Pancreas (tissue), 10 donors: ENCODE measurements around the gene TMEM240. TPM values are rescaled to one million over a fixed set of nuclear protein-coding genes. Genes with fewer than 3 reads are reported as not detected.

Source experiments
- ATAC-seq, 4 donors: fragments of 200-7000 bp; cut with Tn5 transposase; one replicate each; pipeline versions ENCODE4 v1.8.0 to v1.9.1; 2020; ENCODE audit warnings: mild to moderate bottlenecking in 4 of 4, moderate library complexity in 4 of 4
- DNase-seq, 6 donors: peaks; one replicate each; pipeline ENCODE4 v3.0.0-alpha.2; 2020
- FAIRE-seq: peaks from 2 replicates; lab custom pipeline; 2012; peaks lifted over from hg19 to GRCh38; lab: Jason Lieb, UNC
- H3K27ac ChIP-seq, 4 donors: fragments of 200-600 bp; sonication (generic); 1 replicate in 3 of 4; 2 replicates in 1 of 4; pipeline versions ENCODE4 v1.5.0 to v1.8.0; 2020
- H3K27me3 ChIP-seq, 4 donors: fragments of 200-600 bp; one replicate each; pipeline ENCODE4 v1.8.0; 2021
- H3K36me3 ChIP-seq, 3 donors: fragments of 200-600 bp; sonication (generic) in 1 of 3; one replicate each; pipeline versions ENCODE4 v1.5.0 to v1.8.0; 2020 to 2021
- H3K4me1 ChIP-seq, 3 donors: fragments of 200-600 bp; one replicate each; pipeline ENCODE4 v1.8.0; 2021
- H3K4me3 ChIP-seq, 4 donors: fragments of 200-600 bp; sonication (generic) in 2 of 4; one replicate each; pipeline versions ENCODE4 v1.5.0 to v1.8.0; 2020 to 2021
- H3K9me3 ChIP-seq, 4 donors: fragments of 200-600 bp; one replicate each; pipeline ENCODE4 v1.8.0; 2021
- WGBS, 2 donors: extraction: QIAGEN DNeasy Blood & Tissue Kit; methylation state at CpG; one replicate each; pipeline ENCODE4 v1.1.7; 2013; 5-methylcytosine and 5-hydroxymethylcytosine counted together
- intact Hi-C, 3 donors: fragments of 100-400 bp; cut with DNase I; formaldehyde crosslinking; loops; one replicate each; pipeline versions ENCODE4 v1.11.1 to v1.14.2; 2022
- polyA plus RNA-seq, 2 donors: library from polyadenylated mRNA; stranded (reverse); fragments of 200-250 nt; gene quantifications; one replicate each; pipeline ENCODE4 v1.2.3, GENCODE V29; 2013
- total RNA-seq, 6 donors: library from RNA; stranded (reverse); fragmentation: NEBNext Ultra II Directional in 4 of 6; extraction: Animal tissue kit (Norgen Biotek cat#: 25700) in 4 of 6; gene quantifications; one replicate each; pipeline versions ENCODE4 v1.2.1 to v1.2.4, GENCODE V29; 2021 to 2023
- TF ChIP-seq, protein P1 (sequence below), 4 donors: fragments of 200-600 bp; sonication (generic) in 3 of 4; IDR thresholded peaks; one replicate each; pipeline versions ENCODE4 v1.5.0 to v1.8.0; 2021; ENCODE audit warnings: antibody characterized with exemption in 4 of 4
- donor health status: healthy with polysubstance abuse.
- donor health status: DM: no; HTN: no; CAD: no; lungs with moderate emphysema.
- donor health status: DM: no; HTN: no; CAD: no.
- donor health status: control.
- donor health status: control.
- donor health status: Bipolar disorder and iron deficiency.
- donor health status: DM: yes; HTN: yes; CAD: no.
- donor health status: DM: no; HTN: no; CAD: no.
- donor health status: DM: no; HTN: no; CAD: no.
- donor health status: DM: yes; HTN: yes; CAD: no.

TMEM240 gene
- total and polyA plus RNA-seq, 8 donors, result 0.22 to 3.6 (median 0.79) TPM; not detected in 1

- Histone ChIP-seq H3K36me3 (no peaks in the 10 kb centered on the region), H3K9me3 (no peaks in the 10 kb centered on the region), H3K4me3 (no peak overlapping the region), H3K4me1 (peaks cover 5 to 11% (median 11%) of the 10 kb centered on the region in 3 donors), H3K27me3 (no peaks in the 10 kb centered on the region), H3K27ac (no peak overlapping the region)
- DNase-seq (no peak), ATAC-seq (no peak), FAIRE-seq (no peak)
- 75 to 78% methylated on average over 10 of the region's 10 CpGs for WGBS, 2 donors
- intact Hi-C loops, result no loop called here
- TF ChIP-seq, protein P1, sequence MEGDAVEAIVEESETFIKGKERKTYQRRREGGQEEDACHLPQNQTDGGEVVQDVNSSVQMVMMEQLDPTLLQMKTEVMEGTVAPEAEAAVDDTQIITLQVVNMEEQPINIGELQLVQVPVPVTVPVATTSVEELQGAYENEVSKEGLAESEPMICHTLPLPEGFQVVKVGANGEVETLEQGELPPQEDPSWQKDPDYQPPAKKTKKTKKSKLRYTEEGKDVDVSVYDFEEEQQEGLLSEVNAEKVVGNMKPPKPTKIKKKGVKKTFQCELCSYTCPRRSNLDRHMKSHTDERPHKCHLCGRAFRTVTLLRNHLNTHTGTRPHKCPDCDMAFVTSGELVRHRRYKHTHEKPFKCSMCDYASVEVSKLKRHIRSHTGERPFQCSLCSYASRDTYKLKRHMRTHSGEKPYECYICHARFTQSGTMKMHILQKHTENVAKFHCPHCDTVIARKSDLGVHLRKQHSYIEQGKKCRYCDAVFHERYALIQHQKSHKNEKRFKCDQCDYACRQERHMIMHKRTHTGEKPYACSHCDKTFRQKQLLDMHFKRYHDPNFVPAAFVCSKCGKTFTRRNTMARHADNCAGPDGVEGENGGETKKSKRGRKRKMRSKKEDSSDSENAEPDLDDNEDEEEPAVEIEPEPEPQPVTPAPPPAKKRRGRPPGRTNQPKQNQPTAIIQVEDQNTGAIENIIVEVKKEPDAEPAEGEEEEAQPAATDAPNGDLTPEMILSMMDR (IDR thresholded peaks at IDR 0.05), result no peak
Observed at GRCh38 chr1:1552263-1552639, 11.8 kb upstream of the TMEM240 start.

DNA sequence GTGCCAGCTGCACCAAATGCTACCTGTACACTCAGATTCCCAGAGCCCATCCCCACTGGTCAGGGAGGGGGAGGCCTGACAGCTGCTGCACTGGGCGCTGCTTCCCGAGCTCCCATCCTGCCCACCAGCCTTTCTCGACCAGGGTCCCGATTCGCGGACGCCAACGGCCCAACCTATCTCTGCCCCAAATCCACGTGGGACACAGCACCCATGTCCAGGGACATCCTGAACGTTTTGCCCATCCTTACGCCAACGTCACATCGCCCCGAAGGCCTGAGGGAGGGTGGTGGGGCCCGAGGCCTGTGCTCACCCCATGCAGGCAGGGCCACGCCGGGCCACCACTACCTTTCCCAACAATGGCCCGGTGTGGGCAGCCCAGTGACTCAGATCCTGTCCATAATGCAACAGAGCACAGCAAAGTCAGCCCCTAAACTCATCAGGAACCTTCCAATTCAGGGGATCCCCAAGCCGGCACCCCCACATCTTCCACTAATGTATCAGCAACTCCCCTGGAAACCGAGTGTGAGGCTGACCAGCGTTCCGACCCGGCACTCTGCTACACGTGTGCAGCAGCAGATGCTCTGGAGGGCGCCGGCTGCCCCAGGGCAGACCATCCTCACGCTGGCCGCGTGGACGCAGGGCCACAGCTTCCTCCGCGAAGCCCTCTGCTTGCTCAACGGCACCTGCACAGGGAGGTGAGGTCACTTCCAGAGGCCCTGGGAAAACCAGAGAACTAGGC, 11.3 kb upstream of the TMEM240 start:
- FAIRE-seq, result no peak

GRCh38 chr1:1550591-1551432, 10.4 kb upstream of the TMEM240 start:
- peak in 1 of 6 donors; percentile 35 for DNase-seq
- H3K27ac ChIP-seq, result peak overlapping the region in 1 of 4 donors; percentile 17

More for the DNA sequence above, 11.3 kb upstream of the TMEM240 start:
- Histone ChIP-seq H3K4me3 (no peak overlapping the region), H3K36me3 (no peaks in the 10 kb centered on the region), H3K9me3 (no peaks in the 10 kb centered on the region), H3K4me1 (peaks cover 5 to 11% (median 11%) of the 10 kb centered on the region in 3 donors), H3K27ac (peak overlapping the region in 1 of 4 donors; percentile 17), H3K27me3 (no peaks in the 10 kb centered on the region)
- intact Hi-C loops, result no loop called here
- ATAC-seq, result peak in 3 of 4 donors; percentile 10 to 27 (median 27)
- DNase-seq, result peak in 1 of 6 donors; percentile 42
- 66 to 68% methylated on average over 33 of the region's 33 CpGs for WGBS, 2 donors
- TF ChIP-seq, protein P1 (IDR thresholded peaks at IDR 0.05), result no peak

DNA sequence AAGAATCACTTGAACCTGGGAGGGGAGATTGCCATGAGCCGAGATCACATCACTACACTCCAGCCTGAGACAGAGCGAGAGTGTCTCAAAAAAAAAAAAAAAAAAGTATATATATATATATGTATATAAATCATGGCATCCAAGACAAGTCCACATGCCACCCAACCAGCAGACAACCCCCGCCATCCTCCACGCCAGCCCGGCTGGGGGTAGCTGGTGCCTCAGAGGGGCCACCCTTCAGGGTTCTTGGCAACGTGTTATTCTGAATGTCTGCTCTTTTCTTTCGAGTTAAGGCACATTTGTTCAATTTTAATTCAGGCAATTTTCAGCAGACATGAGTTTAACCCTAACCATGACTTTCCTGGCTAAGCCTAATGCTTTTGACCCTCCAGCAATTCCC, 9.7 kb upstream of the TMEM240 start:
- ATAC-seq, result no peak
- Histone ChIP-seq H3K9me3 (no peaks in the 10 kb centered on the region), H3K27ac (no peak overlapping the region), H3K27me3 (no peaks in the 10 kb centered on the region), H3K36me3 (no peaks in the 10 kb centered on the region), H3K4me1 (peaks cover 5 to 11% (median 11%) of the 10 kb centered on the region in 3 donors), H3K4me3 (no peak overlapping the region)
- no peak for FAIRE-seq
- TF ChIP-seq, protein P1 (IDR thresholded peaks at IDR 0.05), result no peak
- intact Hi-C loops, result no loop called here
- 81 to 82% methylated on average over 7 of the region's 7 CpGs for WGBS, 2 donors
- DNase-seq, result no peak

More at GRCh38 chr1:1550591-1551432, 10.4 kb upstream of the TMEM240 start:
- WGBS, 2 donors, result 58 to 64% methylated on average over 13 to 15 of the region's 15 CpGs
- ATAC-seq (peak in 3 of 4 donors; percentile 44 to 70 (median 66)), FAIRE-seq (no peak)
- Histone ChIP-seq H3K4me3 (no peak overlapping the region), H3K27me3 (no peaks in the 10 kb centered on the region), H3K9me3 (no peaks in the 10 kb centered on the region), H3K4me1 (peaks cover 5 to 11% (median 11%) of the 10 kb centered on the region in 3 donors), H3K36me3 (no peaks in the 10 kb centered on the region)
- TF ChIP-seq, protein P1 (IDR thresholded peaks at IDR 0.05), result peak in 2 of 4 donors; percentile 18 to 28
- intact Hi-C loops, result no loop called here
